Endothelial cell of umbilical vein (primary cell): ENCODE results near the gene IRF9. TPM values are rescaled to one million over a fixed set of nuclear protein-coding genes. Genes with fewer than 3 reads are reported as not detected.

Source experiments
- BruUV-seq: library from RNA; stranded (reverse); fragments of 400-500 nt; replicated peaks from 2 replicates; lab custom pipeline; 2021; lab: Mats Ljungman, UMichigan
- CTCF ChIA-PET: fragments of 300-600, 350-600 bp; sonication (Branson Sonifier 250); formaldehyde crosslinking; loops from one replicate; lab custom pipeline; 2021; ENCODE audit warnings: antibody characterized with exemption, inconsistent platforms; lab: Charles Lee
- POLR2A ChIA-PET: fragments of 300-600, 350-600 bp; sonication (Branson Sonifier 250); formaldehyde crosslinking; loops from one replicate; lab custom pipeline; 2021; ENCODE audit warnings: antibody characterized with exemption, inconsistent platforms; lab: Charles Lee
- DNase-seq: peaks from one replicate; pipeline ENCODE4 v3.0.0-alpha.2; 2011; ENCODE audit warnings: low read depth, low spot score
- FAIRE-seq: peaks from 2 replicates; lab custom pipeline; 2011; peaks lifted over from hg19 to GRCh38; lab: Jason Lieb, UNC
- H2AFZ ChIP-seq: 2 replicates; pipeline ENCODE4 v1.6.0; 2012; ENCODE audit warnings: low read depth, low read length, control low read depth, inconsistent platforms
- H3K27ac ChIP-seq: 2 replicates; pipeline ENCODE4 v1.5.1; 2011; ENCODE audit warnings: low read depth, mild to moderate bottlenecking, control low read depth, low read length, moderate library complexity; ENCODE audit not compliant: insufficient read depth
- H3K27me3 ChIP-seq, 2 experiments: 2 replicates each; pipeline versions ENCODE4 v1.6.0 to v1.6.1; 2011; ENCODE audit warnings: low read length in 2 of 2, mixed read lengths in 1 of 2; ENCODE audit not compliant: control insufficient read depth in 2 of 2, insufficient read depth in 2 of 2
- H3K36me3 ChIP-seq, 2 experiments: 2 replicates in 1 of 2; 3 replicates in 1 of 2; pipeline ENCODE4 v1.5.1; 2011; ENCODE audit warnings: low read length in 2 of 2, mild to moderate bottlenecking in 1 of 2, moderate library complexity in 1 of 2; ENCODE audit not compliant: control insufficient read depth in 2 of 2, insufficient read depth in 2 of 2; ENCODE audit errors: extremely low read depth in 1 of 2
- H3K4me1 ChIP-seq: 3 replicates; pipeline ENCODE4 v1.5.1; 2011; ENCODE audit warnings: mild to moderate bottlenecking, low read length; ENCODE audit not compliant: control insufficient read depth, insufficient read depth; ENCODE audit errors: extremely low read depth
- H3K4me2 ChIP-seq: 2 replicates; pipeline ENCODE4 v1.6.1; 2011; ENCODE audit warnings: low read length, control low read depth, mixed read lengths; ENCODE audit not compliant: insufficient read depth
- H3K4me3 ChIP-seq, 3 experiments: fragments of 200-600 bp in 1 of 3; sonication (generic), shearing (Covaris generic) in 1 of 3; replicated peaks in 1 of 3; 2 replicates each; pipeline ENCODE4 v1.5.1; 2011 to 2016; ENCODE audit warnings: control low read depth in 3 of 3, low read length in 3 of 3, mild to moderate bottlenecking in 2 of 3, inconsistent platforms in 1 of 3, low read depth in 1 of 3, moderate library complexity in 1 of 3; ENCODE audit not compliant: insufficient read depth in 1 of 3
- H3K79me2 ChIP-seq: 2 replicates; pipeline ENCODE4 v1.6.0; 2012; ENCODE audit warnings: low read length, inconsistent platforms; ENCODE audit not compliant: control insufficient read depth, insufficient read depth
- H3K9ac ChIP-seq: replicated peaks from 2 replicates; pipeline ENCODE3; 2011; ENCODE audit warnings: low read length, control low read depth; ENCODE audit not compliant: insufficient read depth; ENCODE audit errors: extremely low read depth
- H3K9me1 ChIP-seq: replicated peaks from 3 replicates; pipeline ENCODE4 v1.6.0; 2011; ENCODE audit warnings: mild to moderate bottlenecking, low read length; ENCODE audit not compliant: control insufficient read depth, insufficient read depth; ENCODE audit errors: extremely low read depth
- H3K9me3 ChIP-seq: replicated peaks from 2 replicates; pipeline ENCODE4 v1.5.1; 2012; ENCODE audit warnings: low read length, inconsistent platforms; ENCODE audit not compliant: control insufficient read depth, insufficient read depth
- H4K20me1 ChIP-seq: replicated peaks from 2 replicates; pipeline ENCODE3; 2011; ENCODE audit warnings: mild to moderate bottlenecking, low read length; ENCODE audit not compliant: control insufficient read depth, insufficient read depth; ENCODE audit errors: extremely low read depth
- CTCF ChIP-seq, 2 donors: IDR thresholded peaks; 1 replicate in 1 of 2; 2 replicates in 1 of 2; pipeline ENCODE4 v1.5.1; 2011; ENCODE audit warnings: low read length in 2 of 2, mild to moderate bottlenecking in 2 of 2, moderate library complexity in 2 of 2, control low read depth in 1 of 2, inconsistent platforms in 1 of 2, low read depth in 1 of 2; ENCODE audit not compliant: insufficient read depth in 1 of 2; ENCODE audit errors: extremely low read depth in 1 of 2
- EZH2 ChIP-seq: IDR thresholded peaks from 2 replicates; pipeline ENCODE4 v1.6.1; 2012; ENCODE audit warnings: borderline replicate concordance, low read depth, mild to moderate bottlenecking, moderate library complexity, low read length, inconsistent platforms; ENCODE audit not compliant: severe bottlenecking
- FOS ChIP-seq: IDR thresholded peaks from 2 replicates; pipeline ENCODE4 v1.6.1; 2011; ENCODE audit warnings: mild to moderate bottlenecking, low read length, moderate library complexity, borderline replicate concordance; ENCODE audit not compliant: insufficient read depth
- GATA2 ChIP-seq: IDR thresholded peaks from 2 replicates; pipeline ENCODE4 v1.7.0; 2011; ENCODE audit warnings: low read depth, mild to moderate bottlenecking, moderate library complexity, mixed read lengths, low read length; ENCODE audit not compliant: insufficient read length, insufficient read depth
- JUN ChIP-seq: IDR thresholded peaks from 2 replicates; pipeline ENCODE4 v1.6.1; 2011; ENCODE audit warnings: borderline replicate concordance, low read depth; ENCODE audit not compliant: insufficient read length, insufficient read depth
- MAX ChIP-seq: IDR thresholded peaks from 2 replicates; pipeline ENCODE4 v1.6.1; 2011; ENCODE audit not compliant: insufficient read depth, insufficient read length
- MYC ChIP-seq: IDR thresholded peaks from one replicate; pipeline ENCODE4 v1.6.1; 2011; ENCODE audit warnings: mild to moderate bottlenecking, low read depth, low read length
- POLR2A ChIP-seq: IDR thresholded peaks from 2 replicates; pipeline ENCODE4 v1.6.1; 2012; ENCODE audit warnings: low read depth, mild to moderate bottlenecking, control low read depth, low read length
- POLR2AphosphoS5 ChIP-seq: IDR thresholded peaks from 2 replicates; pipeline ENCODE4 v1.6.1; 2012; ENCODE audit warnings: low read depth, mild to moderate bottlenecking, control low read depth, low read length, moderate library complexity; ENCODE audit not compliant: insufficient read depth
- dilution Hi-C: fragments of 300-500 bp; cut with MboI; formaldehyde crosslinking; loops from one replicate; pipeline ENCODE4 v1.15.0; 2019; ENCODE audit warnings: low sequenced_read_pairs; ENCODE audit not compliant: extremely low pct_ligation_motif_present
- intact Hi-C: fragments of 100-400 bp; cut with micrococcal nuclease; formaldehyde crosslinking; loops from one replicate; pipeline ENCODE4 v1.10.0; 2022
- polyA plus RNA-seq, 4 experiments: library from polyadenylated mRNA; depleted of rRNA in 3 of 4; stranded (reverse) in 3 of 4; unstranded in 1 of 4; fragments of >200 nt; gene quantifications; 2 replicates each; pipeline versions ENCODE4 v1.2.1 to v1.2.3, GENCODE V29; 2011 to 2012; ENCODE audit warnings: missing spikeins in 1 of 4
- total RNA-seq: library from RNA; stranded (reverse); gene quantifications from 2 replicates; pipeline ENCODE4 v1.2.3, GENCODE V29; 2021

The IRF9 gene
- total and polyA plus RNA-seq, 2 donors (not counting 3 experiments of a cell fraction or from before 2014, with no cell fraction given), result 44.6 to 46.1 TPM

- TF ChIP-seq POLR2AphosphoS5, result no peak
- TF ChIP-seq JUN, result no peak
- no peak for TF ChIP-seq MAX
- no peak for TF ChIP-seq FOS
- TF ChIP-seq GATA2, result no peak
- TF ChIP-seq MYC, result no peak
- no peak for TF ChIP-seq EZH2
- TF ChIP-seq POLR2A, result no peak
- no peak for TF ChIP-seq CTCF (IDR thresholded peaks at IDR 0.05; ENCODE audit: extremely low read depth in 1 of 2, insufficient read depth in 1 of 2, low read depth in 1 of 2, low read length in 2 of 2)
- Histone ChIP-seq H3K4me2 (no peak overlapping the region), H2AFZ (no peak overlapping the region), H3K27me3 (no peaks in the 10 kb centered on the region), H3K79me2 (peaks cover 21% of the 10 kb centered on the region), H3K27ac (no peak overlapping the region), H3K4me3 (no peak overlapping the region), H3K9me3 (no peaks in the 10 kb centered on the region), H3K4me1 (peaks cover 14% of the 10 kb centered on the region), H3K9ac (no peak overlapping the region), H4K20me1 (no peaks in the 10 kb centered on the region), H3K9me1 (no peaks in the 10 kb centered on the region), H3K36me3 (peaks cover 8 to 30% of the 10 kb centered on the region in 2 experiments)
- BruUV-seq, result no TSS peak
- POLR2A ChIA-PET, result no interaction called here
- intact Hi-C loops, result no loop called here
- CTCF ChIA-PET, result interaction anchor here (7.8 kb wide), 1 partner anchor 10 kb away, joined by 63 read pairs; the partner anchor contains the start of gene IRF9
- FAIRE-seq, result no peak
- no peak for DNase-seq
- dilution Hi-C loops, result no loop called here
Observed at GRCh38 chr14:24150567-24150966, 10.5 kb upstream of the IRF9 start.
